Stimulated activated CD4-positive, alpha-beta T cell treated with anti-CD3 and anti-CD28 coated beads, Interleukin-12 subunit alpha, Interleukin-12 subunit beta, amount 100 ng/mL, for 24 hours (primary cell): ENCODE measurements around the gene CSF1.

Experiments
- DNase-seq, 2 experiments: peaks; one replicate each; pipeline ENCODE4 v3.0.0-alpha.2; 2020; ENCODE audit warnings: low read depth in 2 of 2

Gene CSF1

GRCh38 chr1:109882288-109883245 is 28.1 kb upstream of the CSF1 start:
- no peak for DNase-seq

GRCh38 chr1:109883248-109883955 is 27.2 kb upstream of the CSF1 start:
- DNase-seq: no peak

GRCh38 chr1:109884242-109884891 is 26.3 kb upstream of the CSF1 start:
- DNase-seq: no peak

- no peak for DNase-seq
Observed at GRCh38 chr1:109885589-109885988, 25.1 kb upstream of the CSF1 start.

GRCh38 chr1:109886827-109887226 is 23.8 kb upstream of the CSF1 start:
- DNase-seq: no peak

GRCh38 chr1:109887271-109887670 is 23.4 kb upstream of the CSF1 start:
- DNase-seq: no peak

GRCh38 chr1:109887884-109888283 is 22.8 kb upstream of the CSF1 start:
- no peak for DNase-seq

- no peak for DNase-seq
Observed at GRCh38 chr1:109889094-109889493, 21.6 kb upstream of the CSF1 start.

- DNase-seq: peak in 1 of 2 experiments; percentile 43
Observed at GRCh38 chr1:109890115-109890953, 20.3 kb upstream of the CSF1 start.

GRCh38 chr1:109891930-109892329 is 18.7 kb upstream of the CSF1 start:
- no peak for DNase-seq

- DNase-seq: no peak
Observed at GRCh38 chr1:109892561-109893368, 17.9 kb upstream of the CSF1 start.

GRCh38 chr1:109893532-109894171 is 17.0 kb upstream of the CSF1 start:
- no peak for DNase-seq

- DNase-seq: no peak
Observed at GRCh38 chr1:109894823-109895719, 15.6 kb upstream of the CSF1 start.

- no peak for DNase-seq
Observed at GRCh38 chr1:109895720-109896504, 14.7 kb upstream of the CSF1 start.

GRCh38 chr1:109896681-109897080 is 14.0 kb upstream of the CSF1 start:
- no peak for DNase-seq

- DNase-seq: no peak
Observed at GRCh38 chr1:109897259-109897955, 13.2 kb upstream of the CSF1 start.

- no peak for DNase-seq
Observed at GRCh38 chr1:109898842-109899241, 11.8 kb upstream of the CSF1 start.

- DNase-seq: no peak
Observed at GRCh38 chr1:109901141-109901523, 9.5 kb upstream of the CSF1 start.
